H9 (cell line): Measurements from ENCODE around the gene DNAAF9. TPM values are rescaled to one million over a fixed set of nuclear protein-coding genes. Genes with fewer than 3 reads are reported as not detected.

Experiments used
- DNase-seq: peaks from one replicate; pipeline ENCODE4 v3.0.0-alpha.2; 2017
- H2AFZ ChIP-seq: one replicate; pipeline ENCODE4 v1.6.1; 2013; ENCODE audit warnings: mild to moderate bottlenecking, low read length, control low read depth, moderate library complexity
- H2AK5ac ChIP-seq: 2 replicates; pipeline ENCODE4 v1.6.1; 2013; ENCODE audit warnings: low read length, control low read depth, mixed read lengths; ENCODE audit not compliant: insufficient read length
- H2BK120ac ChIP-seq: one replicate; pipeline ENCODE4 v1.6.1; 2013; ENCODE audit warnings: low read depth, mild to moderate bottlenecking, low read length, control low read depth, inconsistent platforms; ENCODE audit not compliant: poor library complexity, severe bottlenecking
- H2BK12ac ChIP-seq: 2 replicates; pipeline ENCODE4 v1.6.1; 2013; ENCODE audit warnings: low read length, control low read depth, mixed read lengths, low read depth; ENCODE audit not compliant: insufficient read length
- H2BK15ac ChIP-seq: 2 replicates; pipeline ENCODE4 v1.6.1; 2013; ENCODE audit warnings: low read depth, low read length, control low read depth
- H2BK20ac ChIP-seq: one replicate; pipeline ENCODE4 v1.6.1; 2013; ENCODE audit warnings: low read depth, mild to moderate bottlenecking, low read length, control low read depth, inconsistent platforms; ENCODE audit not compliant: poor library complexity, severe bottlenecking
- H2BK5ac ChIP-seq: 2 replicates; pipeline ENCODE4 v1.6.1; 2013; ENCODE audit warnings: low read length, control low read depth, mixed read lengths; ENCODE audit not compliant: insufficient read length
- H3K14ac ChIP-seq: 2 replicates; pipeline ENCODE4 v1.6.1; 2013; ENCODE audit warnings: low read length, control low read depth; ENCODE audit not compliant: insufficient read depth
- H3K18ac ChIP-seq: 2 replicates; pipeline ENCODE4 v1.6.1; 2013; ENCODE audit warnings: low read depth, mild to moderate bottlenecking, mixed read lengths, low read length, control low read depth; ENCODE audit not compliant: insufficient read length
- H3K23ac ChIP-seq: 2 replicates; pipeline ENCODE4 v1.6.1; 2013; ENCODE audit warnings: low read length, control low read depth, mixed read lengths, low read depth; ENCODE audit not compliant: insufficient read length
- H3K23me2 ChIP-seq: 2 replicates; pipeline ENCODE4 v1.6.1; 2013; ENCODE audit warnings: low read depth, mild to moderate bottlenecking, mixed read lengths, low read length, control low read depth; ENCODE audit not compliant: insufficient read length, poor library complexity, severe bottlenecking
- H3K27ac ChIP-seq: 2 replicates; pipeline ENCODE4 v1.5.1; 2013; ENCODE audit warnings: low read length, control low read depth, mixed read lengths, low read depth; ENCODE audit not compliant: insufficient read length
- H3K27me3 ChIP-seq: 2 replicates; pipeline ENCODE4 v1.6.1; 2013; ENCODE audit warnings: low read length, control low read depth, inconsistent platforms; ENCODE audit not compliant: insufficient read depth
- H3K4ac ChIP-seq: 2 replicates; pipeline ENCODE4 v1.6.1; 2013; ENCODE audit warnings: low read depth, mild to moderate bottlenecking, control low read depth, inconsistent platforms, low read length, moderate library complexity
- H3K4me1 ChIP-seq: 2 replicates; pipeline ENCODE4 v1.6.1; 2013; ENCODE audit warnings: low read length, control low read depth, inconsistent platforms; ENCODE audit not compliant: insufficient read depth
- H3K4me2 ChIP-seq: 2 replicates; pipeline ENCODE4 v1.6.1; 2013; ENCODE audit warnings: low read length, control low read depth, mixed read lengths; ENCODE audit not compliant: insufficient read length, insufficient read depth
- H3K56ac ChIP-seq: 2 replicates; pipeline ENCODE4 v1.6.1; 2013; ENCODE audit warnings: low read depth, mild to moderate bottlenecking, mixed read lengths, low read length, control low read depth; ENCODE audit not compliant: insufficient read length
- H3K79me1 ChIP-seq: 2 replicates; pipeline ENCODE4 v1.6.1; 2013; ENCODE audit warnings: low read depth, mild to moderate bottlenecking, moderate library complexity, low read length, control low read depth, inconsistent platforms; ENCODE audit not compliant: insufficient read depth, poor library complexity, severe bottlenecking
- H3K79me2 ChIP-seq: 2 replicates; pipeline ENCODE4 v1.6.1; 2013; ENCODE audit warnings: low read length, control low read depth, inconsistent platforms; ENCODE audit not compliant: insufficient read depth
- H3K9ac ChIP-seq: 2 replicates; pipeline ENCODE4 v1.6.1; 2013; ENCODE audit warnings: low read length, control low read depth, mixed read lengths; ENCODE audit not compliant: insufficient read length; ENCODE audit errors: extremely low read depth
- H3K9me3 ChIP-seq: one replicate; pipeline ENCODE4 v1.6.1; 2013; ENCODE audit warnings: low read depth, low read length, inconsistent platforms; ENCODE audit not compliant: control insufficient read depth
- H3T11ph ChIP-seq: one replicate; pipeline ENCODE4 v1.6.1; 2013; ENCODE audit warnings: mild to moderate bottlenecking, low read length, control low read depth, inconsistent platforms
- H4K20me1 ChIP-seq: one replicate; pipeline ENCODE4 v1.6.1; 2013; ENCODE audit not compliant: control insufficient read depth, insufficient read length, insufficient read depth
- H4K5ac ChIP-seq: 2 replicates; pipeline ENCODE4 v1.6.1; 2013; ENCODE audit warnings: low read depth, mild to moderate bottlenecking, mixed read lengths, low read length, control low read depth; ENCODE audit not compliant: insufficient read length
- H4K8ac ChIP-seq: replicated peaks from 2 replicates; pipeline ENCODE4 v1.6.1; 2013; ENCODE audit warnings: low read length, control low read depth, mixed read lengths, low read depth; ENCODE audit not compliant: insufficient read length
- H4K91ac ChIP-seq: 2 replicates; pipeline ENCODE4 v1.6.1; 2013; ENCODE audit warnings: low read depth, mild to moderate bottlenecking, moderate library complexity, mixed read lengths, low read length, control low read depth; ENCODE audit not compliant: insufficient read length
- H3K27ac Mint-ChIP-seq, 3 experiments: 2 replicates in 2 of 3; 3 replicates in 1 of 3; pipeline ENCODE4 v1.8.0; 2020 to 2021; ENCODE audit warnings: mixed read lengths in 3 of 3, mild to moderate bottlenecking in 1 of 3, moderate library complexity in 1 of 3
- H3K27me3 Mint-ChIP-seq: 2 replicates; pipeline ENCODE4 v1.8.0; 2021; ENCODE audit warnings: low read depth, mild to moderate bottlenecking, moderate library complexity, mixed read lengths
- H3K36me3 Mint-ChIP-seq, 3 experiments: 2 replicates in 2 of 3; 3 replicates in 1 of 3; pipeline ENCODE4 v1.8.0; 2020 to 2021; ENCODE audit warnings: low read depth in 3 of 3, mixed read lengths in 3 of 3; ENCODE audit not compliant: insufficient read depth in 1 of 3
- H3K4me1 Mint-ChIP-seq, 2 experiments: 2 replicates each; pipeline ENCODE4 v1.8.0; 2020; ENCODE audit warnings: mixed read lengths in 2 of 2
- H3K4me3 Mint-ChIP-seq, 2 experiments: 2 replicates in 1 of 2; 3 replicates in 1 of 2; pipeline ENCODE4 v1.8.0; 2020 to 2021; ENCODE audit warnings: mild to moderate bottlenecking in 2 of 2, mixed read lengths in 2 of 2, moderate library complexity in 1 of 2
- H3K9me3 Mint-ChIP-seq, 2 experiments: 2 replicates in 1 of 2; 3 replicates in 1 of 2; pipeline ENCODE4 v1.8.0; 2020; ENCODE audit warnings: mild to moderate bottlenecking in 2 of 2, mixed read lengths in 2 of 2, moderate library complexity in 1 of 2
- WGBS: extraction: QIAGEN DNeasy Blood & Tissue Kit; methylation state at CpG from one replicate; pipeline ENCODE4 v1.1.7; 2013; ENCODE audit warnings: missing lambda C conversion rate, low lambda C conversion rate, mixed read lengths; ENCODE audit not compliant: insufficient read length; ENCODE audit errors: extremely low coverage; 5-methylcytosine and 5-hydroxymethylcytosine counted together
- total RNA-seq: library from RNA; stranded (reverse); gene quantifications from 2 replicates; pipeline ENCODE4 v1.2.1, GENCODE V29; 2021
- TF ChIP-seq, protein P1 (sequence below): fragments of 200-600 bp; sonication (generic); conservative IDR thresholded peaks from 3 replicates; pipeline ENCODE4 v1.8.0; 2021; ENCODE audit warnings: antibody characterized with exemption, mild to moderate bottlenecking

Gene DNAAF9
- total RNA-seq, 1 experiment from 2014 or later, result 5.5 TPM

DNA sequence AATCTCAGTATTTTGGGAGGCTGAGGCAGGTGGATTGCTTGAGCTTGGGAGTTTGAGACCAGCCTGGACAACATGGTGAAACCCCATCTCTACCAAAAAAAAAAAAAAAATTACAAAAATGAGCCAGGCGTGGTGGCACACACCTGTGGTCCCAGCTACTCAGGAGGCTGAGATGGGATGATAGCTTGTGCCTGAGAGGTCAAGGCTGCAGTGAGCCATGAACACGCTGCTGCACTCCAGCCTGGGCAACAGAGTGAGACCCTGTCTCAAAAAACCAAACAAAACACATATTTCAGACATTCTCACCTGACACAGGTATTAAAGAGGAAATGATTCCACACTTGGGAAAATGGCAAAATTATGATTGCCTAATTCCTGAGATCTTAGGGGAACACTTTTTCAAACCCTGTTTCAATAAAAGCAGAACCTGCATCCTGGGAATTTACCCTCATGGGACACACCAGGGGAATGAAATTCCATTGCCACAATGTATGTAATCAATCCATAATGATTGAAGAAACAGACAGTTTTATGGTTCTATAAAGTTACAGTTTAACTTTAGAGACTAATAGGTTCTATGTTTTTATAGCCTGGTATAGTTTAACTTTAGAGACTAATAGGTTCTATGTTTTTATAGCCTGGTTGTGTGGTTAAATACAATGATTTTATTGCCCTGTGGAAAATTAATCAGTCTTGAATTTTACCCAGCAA lies 29.6 kb upstream of the DNAAF9 start:
- Histone ChIP-seq H2BK20ac (no peak overlapping the region), H3K79me2 (no peaks in the 10 kb centered on the region), H2BK15ac (no peak overlapping the region), H3K27ac (no peak overlapping the region), H3K9me3 (no peaks in the 10 kb centered on the region), H2BK120ac (no peak overlapping the region), H4K91ac (no peak overlapping the region), H4K8ac (no peak overlapping the region), H2BK5ac (no peak overlapping the region), H3K23me2 (no peaks in the 10 kb centered on the region), H3K79me1 (no peaks in the 10 kb centered on the region), H3K14ac (no peak overlapping the region), H3K23ac (no peak overlapping the region), H3K4me2 (no peak overlapping the region), H2AK5ac (no peak overlapping the region), H3T11ph (no peak overlapping the region), H3K4ac (no peak overlapping the region), H3K27me3 (no peaks in the 10 kb centered on the region), H3K18ac (no peak overlapping the region), H3K4me1 (no peaks in the 10 kb centered on the region), H3K56ac (no peak overlapping the region), H4K20me1 (no peaks in the 10 kb centered on the region), H2BK12ac (no peak overlapping the region), H4K5ac (no peak overlapping the region), H3K9ac (no peak overlapping the region), H2AFZ (no peak overlapping the region)
- Mint-ChIP-seq H3K9me3 (peaks cover 7 to 9% of the 10 kb centered on the region in 2 experiments), H3K27ac (no peak overlapping the region), H3K27me3 (no peaks in the 10 kb centered on the region; the same call in 1 of the 2 replicates), H3K4me3 (no peak overlapping the region), H3K36me3 (peaks cover 2 to 7% (median 4%) of the 10 kb centered on the region in 3 experiments; a peak in 5 of 7 replicates), H3K4me1 (peaks cover 4 to 7% of the 10 kb centered on the region in 2 experiments; a peak in 3 of 4 replicates)
- TF ChIP-seq, protein P1, sequence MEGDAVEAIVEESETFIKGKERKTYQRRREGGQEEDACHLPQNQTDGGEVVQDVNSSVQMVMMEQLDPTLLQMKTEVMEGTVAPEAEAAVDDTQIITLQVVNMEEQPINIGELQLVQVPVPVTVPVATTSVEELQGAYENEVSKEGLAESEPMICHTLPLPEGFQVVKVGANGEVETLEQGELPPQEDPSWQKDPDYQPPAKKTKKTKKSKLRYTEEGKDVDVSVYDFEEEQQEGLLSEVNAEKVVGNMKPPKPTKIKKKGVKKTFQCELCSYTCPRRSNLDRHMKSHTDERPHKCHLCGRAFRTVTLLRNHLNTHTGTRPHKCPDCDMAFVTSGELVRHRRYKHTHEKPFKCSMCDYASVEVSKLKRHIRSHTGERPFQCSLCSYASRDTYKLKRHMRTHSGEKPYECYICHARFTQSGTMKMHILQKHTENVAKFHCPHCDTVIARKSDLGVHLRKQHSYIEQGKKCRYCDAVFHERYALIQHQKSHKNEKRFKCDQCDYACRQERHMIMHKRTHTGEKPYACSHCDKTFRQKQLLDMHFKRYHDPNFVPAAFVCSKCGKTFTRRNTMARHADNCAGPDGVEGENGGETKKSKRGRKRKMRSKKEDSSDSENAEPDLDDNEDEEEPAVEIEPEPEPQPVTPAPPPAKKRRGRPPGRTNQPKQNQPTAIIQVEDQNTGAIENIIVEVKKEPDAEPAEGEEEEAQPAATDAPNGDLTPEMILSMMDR, result no peak
- no peak for DNase-seq
- no CpG with 5 or more reads among the region's 2 CpGs for WGBS
